ENCODE results near the gene SEC22C. TPM values are rescaled to one million over a fixed set of nuclear protein-coding genes. Genes with fewer than 3 reads are reported as not detected.

SEC22C gene
- total RNA-seq, 6 experiments from 2014 or later, result 11.3 to 23.6 (median 13.8) TPM

GRCh38 chr3:42503251-42503924 lies 78.4 kb downstream of the SEC22C start:
- no peak for DNase-seq
- WGBS (ENCODE audit: insufficient coverage, low coverage, low lambda C conversion rate, missing lambda C conversion rate), result no CpG with 5 or more reads among the region's 4 CpGs

DNA sequence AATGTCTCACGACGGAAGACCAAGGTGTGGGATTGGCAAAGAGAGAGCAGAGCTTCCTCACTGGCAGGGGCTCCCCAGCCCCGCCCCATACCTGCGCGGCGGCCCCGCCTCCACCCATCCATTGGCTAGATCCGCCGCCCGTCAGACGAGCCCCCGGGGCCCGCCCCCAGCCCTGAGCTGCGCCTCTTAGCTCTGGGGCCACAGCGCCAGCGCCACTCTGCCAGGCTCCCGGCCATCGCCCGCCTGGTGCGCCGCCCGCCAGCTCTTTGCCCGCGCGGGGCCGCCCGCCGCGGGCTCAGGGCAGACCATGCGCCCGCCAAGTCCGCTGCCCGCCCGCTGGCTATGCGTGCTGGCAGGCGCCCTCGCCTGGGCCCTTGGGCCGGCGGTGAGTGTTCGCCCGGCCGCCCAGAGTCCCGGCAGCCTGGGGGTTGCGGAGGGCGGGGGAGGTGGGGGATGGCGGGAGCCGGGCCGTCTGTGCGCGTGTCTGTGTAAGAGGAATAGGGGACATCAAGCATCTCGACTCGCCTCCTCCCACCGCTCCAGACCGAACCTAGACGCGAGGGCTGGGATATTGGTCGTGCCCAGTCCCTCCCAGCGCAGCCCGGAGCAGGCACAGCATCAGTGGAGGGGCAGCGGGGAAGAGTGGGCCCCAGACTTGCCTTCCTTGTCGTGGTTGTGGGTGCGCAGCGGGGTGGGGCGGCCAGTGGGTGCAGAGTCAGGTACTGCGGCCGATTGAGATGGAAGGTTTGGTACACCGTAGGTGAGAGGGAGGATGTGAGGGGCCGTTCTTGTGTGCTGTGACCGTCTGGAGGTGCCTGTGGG lies 79.1 kb downstream of the SEC22C start, which contains the start of gene VIPR1:
Gene VIPR1, plus strand, starts transcription at position 215 of the 822 bp plus-strand sequence. Its CDS starts 93 bp downstream, at position 308.
- peak; percentile 93 to 96 (median 96) for ATAC-seq
- Histone ChIP-seq H3K36me3 (no peaks in the 10 kb centered on the region), H3K4me3 (peak within 1 kb of the TSS; percentile 35 to 42 (median 39)), H3K4me1 (peaks cover 0 to 10% (median 5%) of the 10 kb centered on the region in 4 donors), H3K9me3 (no peaks in the 10 kb centered on the region), H3K27ac (no peak within 1 kb of the TSS), H3K27me3 (no peaks in the 10 kb centered on the region)
- 12% methylated on average over 5 of the region's 69 CpGs for WGBS (ENCODE audit: insufficient coverage, low coverage, low lambda C conversion rate, missing lambda C conversion rate)
- TF ChIP-seq CTCF (IDR thresholded peaks at IDR 0.05) (no peak), POLR2A (IDR thresholded peaks at IDR 0.05) (peak; percentile 30)
- intact Hi-C loops (cut with DNase I), result no loop called here
- peak; percentile 88 to 92 (median 89) for DNase-seq

More at GRCh38 chr3:42503251-42503924, 78.4 kb downstream of the SEC22C start:
- peak overlapping the region in 2 of 3 donors; percentile 35 to 42 for H3K4me3 ChIP-seq
- no peak for ATAC-seq
- H3K27me3 ChIP-seq, result no peaks in the 10 kb centered on the region
- TF ChIP-seq CTCF (IDR thresholded peaks at IDR 0.05), result no peak
- TF ChIP-seq POLR2A (IDR thresholded peaks at IDR 0.05), result no peak
- H3K4me1 ChIP-seq, result peaks cover 0 to 10% (median 5%) of the 10 kb centered on the region in 4 donors
- no peak overlapping the region for H3K27ac ChIP-seq
- intact Hi-C loops (cut with DNase I), result no loop called here
- no peaks in the 10 kb centered on the region for H3K36me3 ChIP-seq
- H3K9me3 ChIP-seq, result no peaks in the 10 kb centered on the region

DNA sequence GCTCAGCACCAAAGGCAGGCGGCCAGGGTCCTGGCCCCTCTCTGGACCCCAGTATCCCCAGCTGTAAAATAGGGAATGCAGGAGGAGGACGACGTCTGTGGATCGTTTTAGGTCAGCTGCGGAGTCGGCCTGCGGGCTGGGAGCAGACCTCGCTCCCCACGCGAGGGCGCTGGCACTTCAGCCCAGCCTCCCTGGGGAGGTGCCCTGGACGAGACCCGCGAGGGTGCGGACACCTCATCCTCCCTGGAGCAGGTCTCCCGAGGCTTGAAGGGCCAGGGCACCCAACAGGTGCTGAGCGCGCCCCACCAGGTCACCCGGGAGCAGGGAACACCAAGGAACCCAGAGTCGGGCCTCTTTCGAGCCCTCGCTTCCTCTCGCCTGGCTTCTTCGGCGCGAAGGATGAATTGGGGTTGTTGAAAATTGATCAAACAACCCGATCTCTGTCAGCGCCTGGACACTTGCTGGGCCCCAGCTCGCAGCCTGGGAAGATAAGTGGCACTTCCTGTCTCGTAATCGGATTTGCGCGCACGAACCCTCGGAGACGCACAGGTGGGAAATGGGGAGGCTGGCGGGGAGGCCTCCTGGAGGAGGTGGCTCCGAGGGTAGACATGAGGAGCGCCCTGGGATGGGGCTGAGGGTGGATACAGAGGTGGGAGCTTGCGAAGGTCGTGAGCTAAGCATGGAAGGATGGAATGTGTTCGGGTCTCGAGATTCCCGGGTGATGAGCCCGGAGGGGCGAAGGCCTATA lies 79.9 kb downstream of the SEC22C start:
- WGBS (ENCODE audit: insufficient coverage, low coverage, low lambda C conversion rate, missing lambda C conversion rate), result 3% methylated on average over 22 of the region's 46 CpGs
- Histone ChIP-seq H3K4me3 (peak overlapping the region; percentile 35 to 42 (median 39)), H3K27ac (no peak overlapping the region), H3K36me3 (no peaks in the 10 kb centered on the region), H3K9me3 (no peaks in the 10 kb centered on the region), H3K27me3 (no peaks in the 10 kb centered on the region), H3K4me1 (peaks cover 0 to 10% (median 5%) of the 10 kb centered on the region in 4 donors)
- intact Hi-C loops (cut with DNase I), result no loop called here
- DNase-seq (peak; percentile 76), ATAC-seq (peak; percentile 79 to 87 (median 81))
- TF ChIP-seq CTCF (IDR thresholded peaks at IDR 0.05), result peak; percentile 54 to 79 (median 66)
- TF ChIP-seq POLR2A (IDR thresholded peaks at IDR 0.05), result no peak

DNA sequence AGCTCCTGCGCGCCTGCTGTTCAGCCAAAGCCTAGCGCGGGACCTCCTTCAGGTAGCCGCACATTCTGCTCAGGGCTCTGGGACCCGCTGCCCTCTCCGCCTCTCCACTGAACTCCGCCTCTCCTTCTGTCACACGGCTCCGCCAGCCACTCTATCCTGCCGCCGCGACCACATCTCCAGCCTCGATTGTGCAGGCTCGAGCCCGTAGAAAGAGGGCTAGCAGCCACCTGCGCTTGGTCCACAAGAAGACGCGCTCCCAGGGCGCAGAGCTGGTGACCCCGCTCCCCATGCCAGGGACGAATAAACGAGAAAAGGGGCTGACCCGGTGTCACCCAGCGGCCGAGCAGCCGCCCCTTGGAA lies 80.5 kb downstream of the SEC22C start:
- H3K27me3 ChIP-seq, result no peaks in the 10 kb centered on the region
- DNase-seq (peak in 1 of 3 donors; percentile 45), ATAC-seq (no peak)
- WGBS (ENCODE audit: insufficient coverage, low coverage, low lambda C conversion rate, missing lambda C conversion rate), result 11% methylated on average over 16 of the region's 27 CpGs
- intact Hi-C loops (cut with DNase I), result no loop called here
- no peaks in the 10 kb centered on the region for H3K9me3 ChIP-seq
- H3K4me1 ChIP-seq, result peaks cover 0 to 10% (median 5%) of the 10 kb centered on the region in 4 donors
- H3K27ac ChIP-seq, result no peak overlapping the region
- TF ChIP-seq POLR2A (IDR thresholded peaks at IDR 0.05) (no peak), CTCF (IDR thresholded peaks at IDR 0.05) (no peak)
- peak overlapping the region; percentile 35 to 42 (median 39) for H3K4me3 ChIP-seq
- no peaks in the 10 kb centered on the region for H3K36me3 ChIP-seq
